A673 (cell line): ENCODE results near the gene KCNMB1. TPM values are rescaled to one million over a fixed set of nuclear protein-coding genes. Genes with fewer than 3 reads are reported as not detected.
"Not testable (repeated sequence)": the region's sequence is repeated elsewhere in the genome, so short reads cannot be mapped to it uniquely, and the experiment has no call there.

ENCODE experiments used
- BruUV-seq: library from RNA; stranded (reverse); fragments of 400-500 nt; replicated peaks from 2 replicates; lab custom pipeline; 2021; lab: Mats Ljungman, UMichigan
- CTCF ChIA-PET: fragments of 300-600 bp; sonication (Branson Sonifier 250); formaldehyde crosslinking; loops from one replicate; lab custom pipeline; 2022; ENCODE audit warnings: antibody characterized with exemption; lab: Charles Lee
- POLR2A ChIA-PET: fragments of 300-600 bp; sonication (Branson Sonifier 250); formaldehyde crosslinking; loops from one replicate; lab custom pipeline; 2022; ENCODE audit warnings: antibody characterized with exemption; ENCODE audit not compliant: low non-redundant PET; lab: Charles Lee
- DNase-seq: peaks from one replicate; pipeline ENCODE4 v3.0.0-alpha.2; 2015; ENCODE audit warnings: low spot score
- H3K27ac ChIP-seq: fragments of 200-600 bp; sonication (generic); 2 replicates; pipeline ENCODE4 v1.5.1; 2016; ENCODE audit warnings: mixed run types, low read depth, mild to moderate bottlenecking, mixed read lengths, antibody characterized with exemption, low read length; ENCODE audit not compliant: poor library complexity, severe bottlenecking
- H3K27me3 ChIP-seq: fragments of 200-600 bp; sonication (generic); replicated peaks from 2 replicates; pipeline ENCODE4 v1.6.1; 2017; ENCODE audit warnings: mixed run types, low read depth, mild to moderate bottlenecking, mixed read lengths, antibody characterized with exemption, low read length; ENCODE audit not compliant: insufficient read depth, poor library complexity
- H3K36me3 ChIP-seq: fragments of 200-600 bp; sonication (generic); 2 replicates; pipeline ENCODE4 v1.6.1; 2016; ENCODE audit warnings: mixed run types, mild to moderate bottlenecking, mixed read lengths, antibody characterized with exemption, low read length; ENCODE audit not compliant: insufficient read depth, poor library complexity, severe bottlenecking
- H3K4me1 ChIP-seq: fragments of 200-600 bp; sonication (generic); 2 replicates; pipeline ENCODE4 v1.6.1; 2017; ENCODE audit warnings: mixed run types, mild to moderate bottlenecking, mixed read lengths, antibody characterized with exemption, low read length; ENCODE audit not compliant: insufficient read depth, poor library complexity, severe bottlenecking
- H3K4me3 ChIP-seq: fragments of 200-600 bp; sonication (generic); 2 replicates; pipeline ENCODE4 v1.5.1; 2016; ENCODE audit warnings: low read depth, mixed run types, mild to moderate bottlenecking, mixed read lengths, low read length; ENCODE audit not compliant: poor library complexity, severe bottlenecking
- H3K9me3 ChIP-seq: fragments of 200-600 bp; sonication (generic); 2 replicates; pipeline ENCODE4 v1.6.1; 2016; ENCODE audit warnings: mixed run types, low read depth, mild to moderate bottlenecking, mixed read lengths, antibody characterized with exemption, low read length; ENCODE audit not compliant: poor library complexity, severe bottlenecking
- EZH2 ChIP-seq: fragments of 200-600 bp; sonication (generic); IDR thresholded peaks from 2 replicates; pipeline ENCODE4 v1.6.1; 2017; ENCODE audit warnings: borderline replicate concordance, low read depth, mild to moderate bottlenecking, mixed read lengths, antibody characterized with exemption, low read length; ENCODE audit not compliant: poor library complexity, severe bottlenecking
- intact Hi-C: fragments of 100-400 bp; cut with micrococcal nuclease; formaldehyde crosslinking; loops from one replicate; pipeline ENCODE4 v1.10.0; 2022; ENCODE audit not compliant: unreplicated experiment
- total RNA-seq: library from RNA; stranded (reverse); gene quantifications from 2 replicates; pipeline ENCODE4 v1.2.3, GENCODE V29; 2021
- TF ChIP-seq, protein P1 (sequence below): fragments of 300-800, 200-600 bp; sonication (generic); conservative IDR thresholded peaks from 2 replicates; pipeline ENCODE4 v1.5.1; 2017; ENCODE audit warnings: low read depth, mild to moderate bottlenecking, antibody characterized with exemption, low read length, moderate library complexity, mixed read lengths

Gene KCNMB1
- total RNA-seq, 1 experiment from 2014 or later = not detected

DNA sequence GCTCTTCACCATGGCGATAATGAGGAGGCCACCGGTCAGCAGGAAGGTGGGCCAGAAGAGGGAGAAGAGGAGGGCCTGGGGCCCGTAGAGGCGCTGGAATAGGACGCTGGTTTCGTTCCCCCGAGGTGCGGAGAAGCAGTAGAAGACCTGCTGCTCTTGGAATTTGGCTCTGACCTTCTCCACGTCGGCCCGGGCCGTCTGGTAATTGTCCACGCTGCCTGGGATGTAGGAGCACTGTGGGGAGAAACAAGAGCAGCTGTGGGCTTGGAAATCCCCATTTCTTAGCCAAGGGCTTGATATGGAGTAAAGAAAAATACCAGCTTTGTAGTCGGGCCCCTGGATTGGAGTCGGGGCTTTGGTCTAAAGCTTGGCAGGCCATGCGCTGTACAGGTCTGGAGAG, 10.4 kb downstream of the KCNMB1 start:
- Histone ChIP-seq H3K27ac (no peak overlapping the region), H3K36me3 (no peaks in the 10 kb centered on the region), H3K27me3 (no peaks in the 10 kb centered on the region), H3K9me3 (no peaks in the 10 kb centered on the region), H3K4me3 (no peak overlapping the region), H3K4me1 (no peaks in the 10 kb centered on the region)
- no peak for DNase-seq
- no TSS peak for BruUV-seq
- POLR2A ChIA-PET = no interaction called here
- CTCF ChIA-PET = no interaction called here
- TF ChIP-seq EZH2 = no peak
- TF ChIP-seq, protein P1, sequence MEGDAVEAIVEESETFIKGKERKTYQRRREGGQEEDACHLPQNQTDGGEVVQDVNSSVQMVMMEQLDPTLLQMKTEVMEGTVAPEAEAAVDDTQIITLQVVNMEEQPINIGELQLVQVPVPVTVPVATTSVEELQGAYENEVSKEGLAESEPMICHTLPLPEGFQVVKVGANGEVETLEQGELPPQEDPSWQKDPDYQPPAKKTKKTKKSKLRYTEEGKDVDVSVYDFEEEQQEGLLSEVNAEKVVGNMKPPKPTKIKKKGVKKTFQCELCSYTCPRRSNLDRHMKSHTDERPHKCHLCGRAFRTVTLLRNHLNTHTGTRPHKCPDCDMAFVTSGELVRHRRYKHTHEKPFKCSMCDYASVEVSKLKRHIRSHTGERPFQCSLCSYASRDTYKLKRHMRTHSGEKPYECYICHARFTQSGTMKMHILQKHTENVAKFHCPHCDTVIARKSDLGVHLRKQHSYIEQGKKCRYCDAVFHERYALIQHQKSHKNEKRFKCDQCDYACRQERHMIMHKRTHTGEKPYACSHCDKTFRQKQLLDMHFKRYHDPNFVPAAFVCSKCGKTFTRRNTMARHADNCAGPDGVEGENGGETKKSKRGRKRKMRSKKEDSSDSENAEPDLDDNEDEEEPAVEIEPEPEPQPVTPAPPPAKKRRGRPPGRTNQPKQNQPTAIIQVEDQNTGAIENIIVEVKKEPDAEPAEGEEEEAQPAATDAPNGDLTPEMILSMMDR = no peak
- intact Hi-C loops = no loop called here

DNA sequence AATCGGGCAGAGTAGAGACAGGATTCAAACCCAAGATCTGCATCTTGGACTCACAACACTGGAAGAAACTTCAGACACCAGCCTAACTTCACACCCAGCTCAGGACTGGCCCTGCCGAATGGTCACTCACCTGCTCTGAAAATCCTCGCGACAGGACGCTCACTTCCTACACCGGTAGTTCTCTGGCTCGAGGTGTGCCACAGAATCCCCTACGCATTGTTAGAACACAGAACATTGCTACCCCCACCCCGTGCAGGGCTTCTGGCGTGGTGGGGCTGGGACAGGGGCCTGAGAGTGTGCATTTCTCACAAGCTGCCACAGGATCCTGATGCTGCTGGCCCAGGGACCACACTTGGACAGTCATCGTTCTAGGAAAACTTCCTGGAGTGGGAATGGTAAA, 12.1 kb downstream of the KCNMB1 start:
- intact Hi-C loops = no loop called here
- no peaks in the 10 kb centered on the region for H3K4me1 ChIP-seq
- no peak overlapping the region for H3K4me3 ChIP-seq
- no peak for TF ChIP-seq EZH2
- TF ChIP-seq, protein P1 = no peak
- ChIA-PET CTCF (no interaction called here), POLR2A (no interaction called here)
- H3K27ac ChIP-seq = no peak overlapping the region
- H3K27me3 ChIP-seq = no peaks in the 10 kb centered on the region
- no peaks in the 10 kb centered on the region for H3K9me3 ChIP-seq
- no peak for DNase-seq
- BruUV-seq = no TSS peak
- H3K36me3 ChIP-seq = no peaks in the 10 kb centered on the region

DNA sequence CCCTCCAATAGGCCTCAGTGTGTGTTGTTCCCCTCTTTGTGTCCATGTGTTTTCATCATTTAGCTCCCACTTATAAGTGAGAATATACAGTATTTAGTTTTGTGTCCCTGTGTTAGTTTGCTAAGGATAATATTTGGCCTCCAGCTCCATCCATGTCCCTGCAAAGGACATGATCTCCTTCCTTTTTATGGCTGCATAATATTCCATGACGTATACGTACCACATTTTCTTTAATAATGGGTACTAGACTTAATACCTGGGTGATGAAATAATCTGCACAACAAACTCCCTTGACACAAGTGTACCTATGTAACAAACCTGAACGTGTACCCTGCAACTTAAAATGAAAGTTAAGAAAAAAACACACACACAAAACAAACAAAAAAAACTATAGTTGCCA, 12.6 kb downstream of the KCNMB1 start:
- POLR2A ChIA-PET, H3K4me1 ChIP-seq, H3K27ac ChIP-seq, DNase-seq, H3K27me3 ChIP-seq, CTCF ChIA-PET, H3K4me3 ChIP-seq, intact Hi-C loops, H3K9me3 ChIP-seq, H3K36me3 ChIP-seq, BruUV-seq: not testable (repeated sequence)

DNA sequence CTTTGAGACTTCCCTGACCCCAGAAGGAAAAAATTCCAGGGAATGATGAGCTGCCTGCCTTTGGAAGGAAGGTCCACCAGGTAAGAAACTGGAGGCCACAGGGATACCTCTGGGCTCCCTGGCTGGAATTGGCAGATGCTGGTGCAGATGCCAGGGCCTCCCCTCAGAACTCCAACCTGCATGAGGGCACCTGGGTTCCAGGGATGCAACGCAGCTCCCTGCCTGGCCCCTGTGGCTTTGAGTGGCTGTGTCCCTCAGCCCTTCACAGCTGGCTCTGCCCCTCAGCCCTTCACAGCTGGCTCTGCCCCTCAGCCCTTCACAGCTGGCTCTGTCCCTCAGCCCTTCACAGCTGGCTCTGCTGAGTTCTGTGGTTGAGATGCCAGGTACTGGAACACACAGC, 13.9 kb downstream of the KCNMB1 start:
- Histone ChIP-seq H3K36me3 (no peaks in the 10 kb centered on the region), H3K4me3 (no peak overlapping the region), H3K9me3 (no peaks in the 10 kb centered on the region), H3K27me3 (no peaks in the 10 kb centered on the region), H3K4me1 (no peaks in the 10 kb centered on the region), H3K27ac (no peak overlapping the region)
- BruUV-seq = no TSS peak
- no peak for TF ChIP-seq EZH2
- TF ChIP-seq, protein P1 = no peak
- DNase-seq = no peak
- ChIA-PET POLR2A (no interaction called here), CTCF (interaction anchor here (0.5 kb wide), 1 partner anchor 1869 kb away, joined by 16 read pairs; no protein-coding TSS in a partner anchor)
- intact Hi-C loops = no loop called here
